ENCODE data around the gene CSTF1.
"Not testable (repeated sequence)": the region's sequence is repeated elsewhere in the genome, so short reads cannot be mapped to it uniquely, and the experiment has no call there.

The CSTF1 gene

DNA sequence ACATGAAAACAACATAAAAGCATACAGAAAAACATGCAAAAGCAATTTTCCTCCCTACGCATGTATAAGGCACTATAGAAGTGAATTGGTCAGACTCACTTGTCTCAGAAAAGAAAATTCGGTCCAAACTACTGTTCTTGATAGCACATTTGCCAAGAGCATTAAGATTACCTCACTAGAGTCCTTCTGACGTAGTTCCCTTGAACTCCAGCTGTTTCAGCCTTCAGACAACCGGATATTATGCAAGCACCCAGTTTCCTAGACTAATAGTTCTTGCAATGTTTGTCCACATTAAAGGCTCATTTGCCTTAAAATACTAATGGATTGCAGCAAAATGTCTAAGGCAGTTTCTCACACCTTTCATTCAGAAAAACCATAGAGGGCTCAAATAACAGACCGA is 17.1 kb downstream of the CSTF1 start:
- peaks cover 55% of the 10 kb centered on the region for H3K36me3 Mint-ChIP-seq (ENCODE audit: low read depth)
- H3K9me3 Mint-ChIP-seq: peaks cover 10% of the 10 kb centered on the region
- no peak overlapping the region for H3K27ac Mint-ChIP-seq
- peaks cover 24% of the 10 kb centered on the region for H3K4me1 Mint-ChIP-seq (ENCODE audit: low read depth)
- H3K4me3 Mint-ChIP-seq: no peak overlapping the region
- H3K27me3 Mint-ChIP-seq (ENCODE audit: low read depth): no peaks in the 10 kb centered on the region

DNA sequence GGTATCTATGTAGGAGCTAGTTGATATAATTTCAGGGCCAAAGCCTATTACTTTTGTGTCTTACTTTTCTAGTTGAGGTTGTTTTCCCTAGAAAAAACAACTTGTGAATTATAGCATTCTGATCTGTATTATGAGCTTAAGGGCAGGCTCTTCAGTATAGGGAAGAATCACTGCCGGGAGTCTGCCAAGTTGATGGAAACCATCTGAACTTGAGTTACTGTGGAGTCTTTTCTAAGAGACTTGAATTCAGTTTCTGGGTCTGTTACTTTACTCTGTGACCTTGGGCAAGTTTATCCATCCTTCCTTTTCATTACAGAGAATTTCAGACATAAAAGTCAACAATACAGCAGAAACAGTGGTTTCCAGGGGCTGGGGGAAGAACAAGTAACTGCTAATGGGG is 17.5 kb downstream of the CSTF1 start:
- Mint-ChIP-seq H3K27ac (no peak overlapping the region), H3K4me1 (ENCODE audit: low read depth) (peaks cover 26% of the 10 kb centered on the region), H3K9me3 (peaks cover 10% of the 10 kb centered on the region), H3K36me3 (ENCODE audit: low read depth) (peaks cover 55% of the 10 kb centered on the region), H3K4me3 (no peak overlapping the region), H3K27me3 (ENCODE audit: low read depth) (no peaks in the 10 kb centered on the region)

DNA sequence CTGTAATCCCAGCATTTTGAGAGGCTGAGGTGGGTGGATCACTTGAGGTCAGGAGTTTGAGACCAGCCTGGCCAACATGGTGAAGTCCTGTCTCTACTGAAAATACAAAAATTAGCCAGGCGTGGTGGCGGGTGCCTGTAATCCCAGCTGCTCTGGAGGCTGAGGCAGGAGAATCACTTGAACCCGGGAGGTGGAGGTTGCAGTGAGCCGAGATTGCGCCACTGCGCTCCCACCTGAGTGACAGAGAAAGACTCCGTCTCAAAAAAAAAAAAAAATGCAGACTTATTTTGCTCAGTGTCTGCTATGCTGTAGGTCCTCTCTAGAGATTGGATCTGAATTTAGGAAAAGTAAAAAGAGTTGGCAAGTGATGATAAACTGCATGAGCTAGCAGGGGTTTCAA is 18.8 kb downstream of the CSTF1 start:
- Mint-ChIP-seq H3K4me1 (ENCODE audit: low read depth) (peaks cover 25% of the 10 kb centered on the region), H3K27ac (peak overlapping the region; percentile 92), H3K4me3 (peak overlapping the region; percentile 92), H3K36me3 (ENCODE audit: low read depth) (peaks cover 46% of the 10 kb centered on the region)
- not testable (repeated sequence) for H3K9me3 Mint-ChIP-seq; H3K27me3 Mint-ChIP-seq (ENCODE audit: low read depth)

DNA sequence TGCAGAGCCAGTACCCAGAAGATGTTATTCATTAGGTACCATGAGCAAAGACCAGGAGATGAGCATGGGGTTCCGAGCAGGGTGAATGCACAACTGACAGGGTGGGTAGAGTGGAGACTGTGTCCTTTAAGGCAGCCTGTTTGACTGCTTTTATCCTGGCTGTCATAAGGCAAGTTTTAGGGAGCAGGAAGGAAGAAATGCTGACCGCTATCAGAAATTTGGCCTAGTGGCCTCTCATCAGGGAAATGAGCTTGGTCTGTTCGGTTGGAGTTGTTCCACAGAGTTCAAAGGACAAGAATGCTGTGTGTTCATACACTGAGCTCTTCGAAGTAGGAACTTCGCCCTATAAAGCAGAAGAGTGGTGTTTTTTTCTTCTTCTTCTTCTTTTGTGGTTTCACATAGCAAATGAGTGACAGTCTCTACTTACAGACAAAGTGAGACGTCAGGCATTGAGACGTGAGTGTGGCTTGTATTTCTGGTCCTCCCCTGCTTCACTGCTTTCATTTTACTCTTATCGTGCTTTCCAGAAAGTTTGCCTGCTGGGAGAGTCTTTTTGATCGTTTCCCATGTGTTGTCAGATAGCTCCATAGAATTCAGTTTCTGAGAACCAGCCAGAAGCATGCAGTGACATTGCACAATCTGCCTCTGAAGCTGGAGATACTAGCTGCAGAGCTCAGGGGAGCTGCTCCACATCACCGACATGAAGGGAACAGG is 19.5 kb downstream of the CSTF1 start, which contains the start of gene CASS4:
Gene CASS4 (plus strand): TSS at position 502 of the 714 bp plus-strand sequence. CDS start 199 bp downstream, at position 701.
- peaks cover 31% of the 10 kb centered on the region for H3K4me1 Mint-ChIP-seq (ENCODE audit: low read depth)
- peaks cover 42% of the 10 kb centered on the region for H3K36me3 Mint-ChIP-seq (ENCODE audit: low read depth)
- H3K27me3 Mint-ChIP-seq (ENCODE audit: low read depth): no peaks in the 10 kb centered on the region
- H3K27ac Mint-ChIP-seq: peak within 1 kb of the TSS; percentile 92
- H3K4me3 Mint-ChIP-seq: peak within 1 kb of the TSS; percentile 92
- peaks cover 10% of the 10 kb centered on the region for H3K9me3 Mint-ChIP-seq

DNA sequence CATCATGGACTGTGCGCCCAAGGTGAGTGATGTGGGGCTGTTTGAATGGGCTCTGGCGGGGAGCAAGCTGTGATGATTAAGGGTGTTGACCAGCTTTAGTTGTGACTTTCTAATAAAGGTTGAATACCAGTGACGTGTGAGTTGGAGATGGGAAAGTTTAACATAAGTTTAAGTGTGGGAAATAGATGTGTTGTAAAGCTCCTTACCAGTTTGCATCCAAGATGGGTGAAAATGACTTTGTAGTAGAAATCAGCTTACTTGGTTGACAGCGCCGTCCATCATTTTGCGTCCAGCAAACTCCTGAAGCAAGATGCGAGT is 20.0 kb downstream of the CSTF1 start:
- Mint-ChIP-seq H3K4me1 (ENCODE audit: low read depth) (peaks cover 36% of the 10 kb centered on the region), H3K4me3 (peak overlapping the region; percentile 92), H3K27me3 (ENCODE audit: low read depth) (no peaks in the 10 kb centered on the region), H3K36me3 (ENCODE audit: low read depth) (peaks cover 45% of the 10 kb centered on the region), H3K9me3 (peaks cover 10% of the 10 kb centered on the region), H3K27ac (peak overlapping the region; percentile 92)

DNA sequence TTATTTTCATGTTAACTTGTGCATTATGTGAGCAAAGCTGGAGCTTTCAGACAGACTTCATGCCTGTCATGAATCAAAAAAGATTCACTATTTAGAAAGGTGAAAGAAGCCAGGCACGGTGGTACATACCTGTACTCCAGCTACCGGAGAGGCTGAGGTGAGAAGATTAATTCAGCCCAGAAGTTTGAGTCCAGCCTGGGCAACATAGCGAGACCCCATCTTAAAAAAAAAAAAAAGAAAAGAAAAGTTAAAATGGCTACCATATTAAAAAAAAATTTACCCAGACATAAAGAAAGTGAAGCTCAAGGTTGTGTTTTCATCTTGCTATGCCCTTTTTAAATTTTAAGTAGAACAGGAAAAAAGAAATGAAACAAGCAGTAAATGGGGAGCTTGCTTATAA is 20.5 kb downstream of the CSTF1 start:
- Mint-ChIP-seq H3K4me1 (ENCODE audit: low read depth) (peaks cover 41% of the 10 kb centered on the region), H3K27ac (peak overlapping the region; percentile 92), H3K27me3 (ENCODE audit: low read depth) (no peaks in the 10 kb centered on the region), H3K36me3 (ENCODE audit: low read depth) (peaks cover 43% of the 10 kb centered on the region), H3K4me3 (peak overlapping the region; percentile 92), H3K9me3 (peaks cover 10% of the 10 kb centered on the region)

DNA sequence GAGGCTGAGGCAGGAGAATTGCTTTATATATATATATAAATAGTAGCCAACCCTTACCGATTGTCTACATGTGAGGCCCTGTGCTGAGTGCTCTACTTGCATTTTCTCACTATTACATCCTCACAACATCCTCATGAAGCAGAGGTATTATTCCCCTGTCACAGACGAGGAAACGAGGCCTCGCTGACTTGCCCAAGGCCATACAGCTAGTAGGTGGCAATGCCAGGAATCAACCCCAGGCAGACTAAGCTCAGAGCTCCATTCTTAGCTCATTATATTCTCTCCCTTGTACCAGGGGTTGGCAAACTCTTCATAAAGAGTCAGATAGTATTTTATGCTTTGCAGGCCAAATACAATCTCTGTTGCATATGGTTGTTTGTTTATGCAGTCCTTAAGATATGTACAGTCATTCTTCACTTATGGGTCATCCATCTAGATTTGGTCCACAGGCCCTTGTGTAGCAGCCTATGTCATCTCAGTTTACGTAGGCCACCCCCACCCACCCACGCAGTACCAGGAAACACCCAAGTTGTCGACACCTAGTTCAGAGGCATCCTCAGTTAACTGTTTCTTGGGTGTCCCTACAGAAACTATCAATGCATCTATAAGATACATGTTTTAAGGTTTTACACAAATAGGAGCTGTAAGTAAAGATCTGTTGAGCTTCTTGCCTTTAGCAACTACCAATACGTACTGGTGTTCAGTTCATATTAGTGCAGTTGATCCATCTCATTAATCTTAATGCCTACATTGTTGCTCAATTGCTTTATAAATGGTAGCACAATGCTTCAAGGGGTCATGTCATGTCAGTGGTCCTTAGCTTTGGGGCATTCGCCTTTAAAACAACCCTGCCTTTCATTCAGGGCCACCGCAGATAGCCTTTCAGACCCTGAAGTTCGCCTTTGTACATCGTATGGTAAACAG is 22.7 kb downstream of the CSTF1 start:
- H3K36me3 Mint-ChIP-seq (ENCODE audit: low read depth): peaks cover 44% of the 10 kb centered on the region
- H3K27me3 Mint-ChIP-seq (ENCODE audit: low read depth): no peaks in the 10 kb centered on the region
- H3K4me3 Mint-ChIP-seq: peak overlapping the region; percentile 48
- peak overlapping the region; percentile 72 for H3K27ac Mint-ChIP-seq
- H3K4me1 Mint-ChIP-seq (ENCODE audit: low read depth): peaks cover 53% of the 10 kb centered on the region
- peaks cover 10% of the 10 kb centered on the region for H3K9me3 Mint-ChIP-seq

DNA sequence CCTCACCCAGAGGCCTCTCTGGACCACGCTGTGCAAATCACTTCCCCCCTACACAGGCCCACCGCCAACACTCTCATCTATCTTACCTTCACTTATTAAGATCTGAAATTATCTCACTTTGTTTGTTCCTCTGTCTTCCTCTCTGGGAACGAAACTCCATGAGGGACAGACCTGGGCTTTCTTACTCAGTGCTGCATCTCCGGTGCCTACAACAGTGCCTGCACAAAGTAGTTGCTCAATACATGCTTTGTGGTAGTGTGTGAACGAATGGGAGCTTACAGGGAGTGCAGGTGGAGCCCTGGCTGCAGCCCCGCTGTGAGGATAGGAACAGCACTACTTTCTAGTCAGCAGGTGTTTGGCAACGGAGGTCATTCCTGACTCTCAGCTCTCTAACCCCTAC is 25.0 kb downstream of the CSTF1 start:
- Mint-ChIP-seq H3K27ac (peak overlapping the region; percentile 18), H3K4me1 (ENCODE audit: low read depth) (peaks cover 56% of the 10 kb centered on the region), H3K27me3 (ENCODE audit: low read depth) (no peaks in the 10 kb centered on the region), H3K36me3 (ENCODE audit: low read depth) (peaks cover 44% of the 10 kb centered on the region), H3K4me3 (no peak overlapping the region), H3K9me3 (peaks cover 5% of the 10 kb centered on the region)

DNA sequence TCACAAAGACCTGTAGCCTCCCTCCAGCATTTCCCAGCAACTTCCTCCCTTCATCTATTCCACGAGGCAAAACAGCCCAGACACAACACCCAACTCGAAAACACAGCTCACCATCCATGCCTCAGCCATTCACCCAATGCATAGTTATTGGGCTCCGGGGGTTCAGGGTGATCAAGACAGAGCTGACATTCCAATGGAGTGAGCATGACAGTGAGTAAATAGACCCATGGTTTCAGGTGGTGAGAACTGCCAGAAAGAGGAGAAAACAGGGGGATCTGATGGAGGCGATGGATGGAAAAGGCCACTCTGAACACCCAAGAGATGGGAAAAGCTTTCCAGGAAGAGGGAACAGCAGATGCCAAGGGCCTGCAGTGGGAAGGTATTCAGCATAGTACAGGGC is 25.5 kb downstream of the CSTF1 start:
- Mint-ChIP-seq H3K9me3 (peaks cover 4% of the 10 kb centered on the region), H3K4me1 (ENCODE audit: low read depth) (peaks cover 59% of the 10 kb centered on the region), H3K4me3 (peak overlapping the region; percentile 11), H3K27me3 (ENCODE audit: low read depth) (no peaks in the 10 kb centered on the region), H3K36me3 (ENCODE audit: low read depth) (peaks cover 39% of the 10 kb centered on the region), H3K27ac (peak overlapping the region; percentile 92)

DNA sequence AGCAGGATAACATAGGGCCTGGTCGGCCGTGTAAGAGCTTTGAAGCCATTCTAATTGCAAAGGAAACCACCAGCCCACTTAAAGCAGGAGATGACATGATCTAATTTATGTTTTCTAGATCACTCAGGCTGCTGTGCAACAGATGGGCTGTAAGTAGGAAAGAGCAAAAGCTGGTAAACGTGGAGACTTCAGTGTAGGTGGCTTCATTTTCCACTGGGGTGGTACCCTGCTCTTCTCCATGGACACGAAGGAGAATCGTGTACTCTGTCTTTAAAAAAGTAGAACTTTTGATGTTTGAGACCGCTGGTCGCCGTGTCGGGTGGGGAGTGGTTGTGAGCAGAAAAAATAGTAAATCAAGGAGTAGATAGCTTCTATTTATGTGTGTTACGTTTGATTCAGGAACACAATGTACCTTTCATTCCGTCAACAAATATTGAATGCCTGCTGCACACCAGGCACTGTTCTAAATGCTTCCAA is 26.0 kb downstream of the CSTF1 start:
- Mint-ChIP-seq H3K4me1 (ENCODE audit: low read depth) (peaks cover 62% of the 10 kb centered on the region), H3K27me3 (ENCODE audit: low read depth) (no peaks in the 10 kb centered on the region), H3K27ac (peak overlapping the region; percentile 92), H3K4me3 (peak overlapping the region; percentile 11), H3K36me3 (ENCODE audit: low read depth) (peaks cover 37% of the 10 kb centered on the region), H3K9me3 (peaks cover 4% of the 10 kb centered on the region)

DNA sequence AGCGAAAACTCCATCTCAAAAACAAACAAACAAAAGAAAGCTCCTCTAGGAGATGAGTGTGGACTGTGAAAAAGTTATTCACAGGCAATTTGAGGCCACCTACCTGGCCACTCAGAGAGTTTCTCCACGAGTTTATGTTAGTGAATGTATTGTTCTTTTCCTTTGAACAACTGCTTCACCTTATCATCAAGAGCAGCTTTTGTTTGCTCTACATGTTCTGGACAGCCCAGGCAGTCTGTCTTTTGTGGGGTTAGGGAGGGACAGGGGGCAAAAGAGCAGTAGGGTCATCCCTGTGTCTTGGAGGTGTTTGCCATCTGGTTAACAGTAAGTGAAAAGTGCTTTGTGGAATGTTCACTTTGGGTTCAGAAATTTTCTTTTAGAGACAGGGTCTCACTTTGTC is 27.6 kb downstream of the CSTF1 start:
- peaks cover 34% of the 10 kb centered on the region for H3K36me3 Mint-ChIP-seq (ENCODE audit: low read depth)
- H3K4me3 Mint-ChIP-seq: no peak overlapping the region
- no peaks in the 10 kb centered on the region for H3K9me3 Mint-ChIP-seq
- no peaks in the 10 kb centered on the region for H3K27me3 Mint-ChIP-seq (ENCODE audit: low read depth)
- H3K27ac Mint-ChIP-seq: no peak overlapping the region
- H3K4me1 Mint-ChIP-seq (ENCODE audit: low read depth): peaks cover 56% of the 10 kb centered on the region

DNA sequence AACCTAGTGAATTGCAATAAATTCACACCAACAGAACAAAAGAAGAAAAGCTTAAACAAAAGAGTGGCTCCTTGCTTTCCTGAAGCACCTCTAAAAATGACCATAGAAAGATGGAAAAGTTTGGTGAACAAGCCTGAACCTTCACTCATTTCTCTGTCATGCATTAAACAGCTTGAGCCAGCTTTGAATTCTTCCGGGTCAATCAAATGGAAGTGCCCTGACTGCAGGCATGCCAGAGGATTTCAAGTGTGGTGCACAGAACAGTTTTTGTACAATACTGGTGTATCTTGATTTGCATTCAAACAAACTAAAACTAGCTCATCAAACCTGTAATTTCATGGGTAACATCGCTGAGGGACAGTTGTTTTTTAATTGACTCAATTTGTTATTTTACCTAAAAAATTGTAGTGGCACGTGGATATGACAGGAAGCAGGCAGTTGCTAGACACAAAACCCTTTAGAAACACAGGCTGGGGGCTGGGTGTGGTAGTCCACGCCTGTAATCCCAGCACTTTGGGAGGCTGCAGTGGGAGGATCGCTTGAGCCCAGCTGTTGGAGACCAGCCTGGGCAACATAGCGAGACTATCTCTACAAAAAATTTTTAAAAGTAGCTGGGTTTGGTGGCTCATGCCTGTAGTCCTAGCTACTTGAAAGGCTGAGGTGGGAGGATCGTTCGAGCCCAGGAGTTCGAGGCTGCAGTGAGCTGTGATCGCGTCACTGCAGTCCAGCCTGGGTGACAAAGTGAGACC is 28.7 kb downstream of the CSTF1 start:
- H3K4me3 Mint-ChIP-seq: no peak overlapping the region
- peaks cover 55% of the 10 kb centered on the region for H3K4me1 Mint-ChIP-seq (ENCODE audit: low read depth)
- no peaks in the 10 kb centered on the region for H3K27me3 Mint-ChIP-seq (ENCODE audit: low read depth)
- peak overlapping the region; percentile 49 for H3K27ac Mint-ChIP-seq
- H3K9me3 Mint-ChIP-seq: no peaks in the 10 kb centered on the region
- peaks cover 36% of the 10 kb centered on the region for H3K36me3 Mint-ChIP-seq (ENCODE audit: low read depth)

DNA sequence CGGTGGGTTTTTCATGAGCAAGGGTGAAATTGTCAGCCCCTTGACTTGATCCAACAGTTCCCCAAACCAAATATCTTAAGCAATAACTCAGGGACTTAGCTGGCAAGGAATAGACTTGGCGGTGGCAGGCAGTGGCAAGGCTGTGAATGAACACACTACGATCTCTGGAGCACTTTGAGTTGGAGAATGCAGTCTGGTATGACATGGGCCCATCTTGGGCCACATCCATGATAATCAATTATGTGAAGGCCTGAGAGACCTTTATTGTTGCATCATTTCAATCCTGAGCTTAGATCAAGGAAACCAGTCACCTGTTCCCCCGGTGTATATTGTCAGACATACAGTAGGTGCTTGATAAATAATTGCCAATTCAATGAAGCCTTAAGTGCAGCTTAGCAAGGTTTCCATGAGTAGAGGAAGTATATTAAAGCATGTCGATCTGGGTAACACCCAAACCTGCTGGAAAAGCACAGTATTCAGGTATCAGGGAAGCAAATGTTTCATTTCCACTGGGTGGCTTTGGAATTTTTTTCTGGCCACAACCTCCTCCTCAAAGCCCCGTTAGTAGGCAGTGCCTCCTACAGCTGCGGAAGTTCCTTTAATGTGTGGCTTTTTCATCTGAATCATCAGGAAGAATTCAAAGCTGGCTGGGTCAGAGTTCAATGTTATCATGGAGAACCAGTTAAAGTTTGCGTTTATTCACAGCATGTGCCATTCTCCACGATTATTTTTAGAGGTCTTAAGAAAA is 29.8 kb downstream of the CSTF1 start:
- Mint-ChIP-seq H3K4me1 (ENCODE audit: low read depth) (peaks cover 45% of the 10 kb centered on the region), H3K27ac (peak overlapping the region; percentile 54), H3K36me3 (ENCODE audit: low read depth) (peaks cover 31% of the 10 kb centered on the region), H3K9me3 (no peaks in the 10 kb centered on the region), H3K27me3 (ENCODE audit: low read depth) (no peaks in the 10 kb centered on the region), H3K4me3 (no peak overlapping the region)

DNA sequence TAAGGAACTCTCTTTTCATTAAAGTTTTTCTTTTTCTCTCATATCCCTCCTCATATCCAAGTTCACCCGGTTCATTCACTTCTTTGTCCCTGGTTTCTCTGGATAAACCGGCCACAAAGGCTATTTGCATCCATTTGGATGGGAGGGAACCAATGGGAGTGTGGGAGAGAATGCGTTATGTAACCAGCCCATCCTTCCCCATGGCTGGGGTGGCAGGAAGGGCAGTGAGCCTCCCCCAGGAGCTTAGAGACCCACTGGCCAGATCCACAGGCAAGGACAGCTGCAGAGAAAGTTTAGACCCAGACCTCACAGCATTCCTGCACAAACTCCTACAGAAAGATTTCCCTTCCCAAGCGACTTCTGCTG is 30.4 kb downstream of the CSTF1 start:
- Mint-ChIP-seq H3K9me3 (no peaks in the 10 kb centered on the region), H3K27ac (no peak overlapping the region), H3K4me3 (no peak overlapping the region), H3K36me3 (ENCODE audit: low read depth) (peaks cover 27% of the 10 kb centered on the region), H3K27me3 (ENCODE audit: low read depth) (no peaks in the 10 kb centered on the region), H3K4me1 (ENCODE audit: low read depth) (peaks cover 40% of the 10 kb centered on the region)
